NCI-H2196 treated with DMSO at 0.1 percent for 48 hours (cell line): ENCODE data around the gene DDR2.

Source experiments
- DNase-seq: peaks from one replicate; lab custom pipeline; 2025; ENCODE audit not compliant: unreplicated experiment; lab: John Stamatoyannopoulos, UW

DDR2 gene

GRCh38 chr1:162694911-162695310 lies 62.6 kb downstream of the DDR2 start:
- no peak for DNase-seq

- DNase-seq: no peak
Observed at GRCh38 chr1:162695687-162696086, 63.4 kb downstream of the DDR2 start.

GRCh38 chr1:162696286-162696862 lies 64.1 kb downstream of the DDR2 start:
- peak; percentile 91 for DNase-seq

GRCh38 chr1:162697140-162697895 lies 65.1 kb downstream of the DDR2 start:
- DNase-seq: no peak

- DNase-seq: no peak
Observed at GRCh38 chr1:162699366-162699765, 67.1 kb downstream of the DDR2 start.

GRCh38 chr1:162700131-162700530 lies 67.9 kb downstream of the DDR2 start:
- DNase-seq: no peak

GRCh38 chr1:162701286-162701685 lies 69.0 kb downstream of the DDR2 start:
- DNase-seq: no peak

GRCh38 chr1:162702628-162703027 lies 70.4 kb downstream of the DDR2 start:
- no peak for DNase-seq

GRCh38 chr1:162703708-162704107 lies 71.4 kb downstream of the DDR2 start:
- no peak for DNase-seq

- DNase-seq: no peak
Observed at GRCh38 chr1:162704673-162705424, 72.6 kb downstream of the DDR2 start.

- DNase-seq: no peak
Observed at GRCh38 chr1:162706003-162706402, 73.7 kb downstream of the DDR2 start.

GRCh38 chr1:162706606-162707005 lies 74.3 kb downstream of the DDR2 start:
- no peak for DNase-seq

GRCh38 chr1:162708286-162708685 lies 76.0 kb downstream of the DDR2 start:
- no peak for DNase-seq

GRCh38 chr1:162709132-162709860 lies 77.0 kb downstream of the DDR2 start:
- DNase-seq: no peak

GRCh38 chr1:162709870-162710269 lies 77.6 kb downstream of the DDR2 start:
- DNase-seq: no peak

- DNase-seq: no peak
Observed at GRCh38 chr1:162710345-162710744, 78.1 kb downstream of the DDR2 start.

GRCh38 chr1:162710780-162711465 lies 78.7 kb downstream of the DDR2 start:
- DNase-seq: no peak

- no peak for DNase-seq
Observed at GRCh38 chr1:162712317-162713029, 80.2 kb downstream of the DDR2 start.

GRCh38 chr1:162716123-162716522 lies 83.9 kb downstream of the DDR2 start:
- no peak for DNase-seq

GRCh38 chr1:162716552-162716951 lies 84.3 kb downstream of the DDR2 start:
- no peak for DNase-seq
